ENCODE data around the gene GPR4. TPM values are rescaled to one million over a fixed set of nuclear protein-coding genes. Genes with fewer than 3 reads are reported as not detected.

The GPR4 gene
- total RNA-seq = 1 to 10 TPM in 2 of 3 donors, under 1 TPM in 1; 0.84 to 1.0 (median 1.0) TPM
- long read RNA-seq, donor 1, partial matches to known transcripts = 0 of 1 reads
- long read RNA-seq, donor 1, other reads (novel, unspliced or antisense) = 0 of 1 reads
- long read RNA-seq, donor 2 = 0 reads

DNA sequence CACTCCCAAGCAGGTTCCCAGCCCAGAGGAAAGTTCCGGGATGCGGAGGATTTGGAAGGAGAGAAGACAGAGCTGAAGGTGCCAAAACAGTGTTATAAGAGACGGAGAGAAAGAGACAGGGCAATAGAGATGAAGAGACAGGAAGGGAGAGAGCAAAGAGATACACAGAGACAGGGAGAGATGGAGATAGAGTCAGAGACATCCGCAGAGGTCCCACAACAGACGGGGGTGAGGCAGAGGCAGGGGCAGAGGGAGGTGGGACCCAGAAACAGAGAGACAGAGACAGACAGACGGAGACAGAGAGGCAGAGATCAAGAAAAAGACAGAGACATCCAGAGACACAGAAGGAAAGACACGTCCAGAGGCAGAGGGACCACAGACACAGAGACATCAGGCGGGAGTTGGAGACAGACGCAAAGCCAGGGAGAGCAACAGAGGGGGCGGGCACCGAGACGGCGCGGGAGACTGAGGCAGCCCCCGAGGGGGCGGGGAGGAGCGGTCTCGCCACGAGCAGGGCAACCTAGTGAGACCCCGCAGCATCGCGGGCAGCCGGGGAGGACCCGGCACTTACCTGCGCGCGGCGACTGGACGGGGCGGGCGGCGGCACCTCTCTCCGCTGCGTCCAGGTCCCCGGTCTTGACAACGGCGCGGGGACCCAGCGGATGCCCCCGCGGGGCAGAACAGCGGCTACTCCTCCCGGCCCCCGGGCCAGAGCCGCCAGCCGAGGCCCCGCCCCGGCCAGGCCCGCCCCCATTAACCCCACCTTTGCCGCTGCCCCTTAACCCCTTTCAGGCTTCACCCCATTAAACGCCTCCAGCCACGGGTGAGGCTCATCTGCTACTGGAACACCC is at the start of gene GPR4:
TSS of gene GPR4 (minus strand) at position 689 of the 851 bp plus-strand sequence. CDS start 10,346 bp downstream, outside the sequence.
- intact Hi-C loops (cut with DNase I, micrococcal nuclease) = no loop called here
- Histone ChIP-seq H3K4me1 (ENCODE audit: low read depth) (peaks cover 4% of the 10 kb centered on the region), H3K36me3 (ENCODE audit: low read depth) (no peaks in the 10 kb centered on the region), H3K4me3 (no peak within 1 kb of the TSS), H3K9me3 (no peaks in the 10 kb centered on the region)
- DNase-seq = no peak
- peak; percentile 58 for ATAC-seq
- TF ChIP-seq, protein P1, sequence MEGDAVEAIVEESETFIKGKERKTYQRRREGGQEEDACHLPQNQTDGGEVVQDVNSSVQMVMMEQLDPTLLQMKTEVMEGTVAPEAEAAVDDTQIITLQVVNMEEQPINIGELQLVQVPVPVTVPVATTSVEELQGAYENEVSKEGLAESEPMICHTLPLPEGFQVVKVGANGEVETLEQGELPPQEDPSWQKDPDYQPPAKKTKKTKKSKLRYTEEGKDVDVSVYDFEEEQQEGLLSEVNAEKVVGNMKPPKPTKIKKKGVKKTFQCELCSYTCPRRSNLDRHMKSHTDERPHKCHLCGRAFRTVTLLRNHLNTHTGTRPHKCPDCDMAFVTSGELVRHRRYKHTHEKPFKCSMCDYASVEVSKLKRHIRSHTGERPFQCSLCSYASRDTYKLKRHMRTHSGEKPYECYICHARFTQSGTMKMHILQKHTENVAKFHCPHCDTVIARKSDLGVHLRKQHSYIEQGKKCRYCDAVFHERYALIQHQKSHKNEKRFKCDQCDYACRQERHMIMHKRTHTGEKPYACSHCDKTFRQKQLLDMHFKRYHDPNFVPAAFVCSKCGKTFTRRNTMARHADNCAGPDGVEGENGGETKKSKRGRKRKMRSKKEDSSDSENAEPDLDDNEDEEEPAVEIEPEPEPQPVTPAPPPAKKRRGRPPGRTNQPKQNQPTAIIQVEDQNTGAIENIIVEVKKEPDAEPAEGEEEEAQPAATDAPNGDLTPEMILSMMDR (IDR thresholded peaks at IDR 0.05) = no peak

DNA sequence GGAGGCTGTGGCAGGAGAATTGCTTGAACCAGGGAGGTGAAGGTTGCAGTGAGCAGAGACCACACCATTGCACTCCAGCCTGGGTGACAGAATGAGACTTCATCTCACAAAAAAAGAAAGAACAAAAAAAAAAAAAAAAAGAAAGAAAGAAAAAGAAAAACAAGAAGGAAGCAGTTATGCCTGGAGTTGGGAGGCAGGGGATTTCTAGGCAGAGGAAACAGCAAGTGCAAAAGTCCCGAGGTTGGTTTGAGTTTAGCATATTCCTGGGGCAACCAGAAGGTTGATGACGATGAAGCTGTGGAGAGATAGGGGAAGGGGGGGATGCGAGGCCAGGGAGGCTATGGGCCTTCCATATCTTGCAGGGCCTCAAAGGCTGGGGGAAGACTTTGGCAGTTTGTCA is 48.7 kb upstream of the GPR4 start:
- TF ChIP-seq, protein P1 (IDR thresholded peaks at IDR 0.05) = no peak
- ATAC-seq (no peak), DNase-seq (no peak)
- Histone ChIP-seq H3K36me3 (ENCODE audit: low read depth) (no peaks in the 10 kb centered on the region), H3K4me1 (ENCODE audit: low read depth) (peaks cover 2% of the 10 kb centered on the region), H3K4me3 (no peak overlapping the region), H3K9me3 (no peaks in the 10 kb centered on the region)
- intact Hi-C loops (cut with DNase I, micrococcal nuclease) = no loop called here

DNA sequence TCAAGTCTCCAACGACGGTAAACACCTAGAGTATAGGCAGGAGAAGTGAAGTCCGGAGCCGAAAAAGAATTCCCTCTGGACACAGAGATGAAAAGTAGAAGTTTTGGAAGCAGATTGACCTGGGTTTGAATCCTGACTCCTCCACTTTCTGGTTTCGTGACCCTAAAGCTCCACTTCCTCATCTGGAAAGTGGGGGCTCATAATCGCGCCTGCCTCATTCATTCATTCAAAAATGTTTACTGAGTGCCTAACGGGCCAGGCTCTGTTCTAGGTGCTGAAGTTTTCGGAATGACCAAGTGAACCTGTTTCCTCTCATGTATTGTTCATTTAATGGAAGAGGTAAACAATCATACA is 44.3 kb upstream of the GPR4 start:
- Histone ChIP-seq H3K4me1 (ENCODE audit: low read depth) (peaks cover 15% of the 10 kb centered on the region), H3K4me3 (no peak overlapping the region), H3K36me3 (ENCODE audit: low read depth) (no peaks in the 10 kb centered on the region), H3K9me3 (no peaks in the 10 kb centered on the region)
- intact Hi-C loops (cut with DNase I, micrococcal nuclease) = no loop called here
- no peak for ATAC-seq
- TF ChIP-seq, protein P1 (IDR thresholded peaks at IDR 0.05) = no peak
- DNase-seq = no peak

DNA sequence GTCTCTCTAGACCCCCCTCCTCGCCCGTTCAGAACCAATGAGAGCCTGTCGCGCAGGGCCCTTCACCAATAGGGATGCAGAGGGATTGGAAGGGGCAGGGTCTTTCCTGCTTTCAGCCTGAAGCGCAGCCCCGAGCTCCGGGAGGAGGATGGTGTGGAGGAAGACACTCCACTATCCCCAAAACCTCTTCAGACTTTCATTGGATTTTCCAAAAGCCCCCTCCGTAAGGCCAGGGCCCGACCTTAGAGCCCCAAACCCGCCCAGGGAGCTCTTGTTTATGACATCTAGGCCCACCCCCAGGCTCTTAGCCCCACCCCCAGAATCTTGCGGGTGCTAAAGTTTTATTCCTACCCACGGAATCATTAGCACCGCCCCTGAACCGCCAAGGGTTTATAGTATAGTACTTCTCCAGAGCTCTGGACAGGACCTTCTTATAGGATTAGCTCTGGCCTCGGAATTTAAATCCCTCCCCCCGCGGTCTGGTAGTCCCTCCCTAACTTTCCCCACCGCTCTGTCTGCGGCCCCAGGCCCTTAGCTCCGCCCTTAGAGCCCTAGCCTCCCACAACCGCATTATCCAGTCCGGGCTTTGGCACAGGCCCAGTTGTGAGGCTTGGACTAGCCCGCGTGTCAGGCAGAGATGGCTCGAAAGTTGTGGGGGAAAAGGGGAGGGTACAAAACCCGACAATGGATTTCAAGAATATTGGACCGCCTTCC is 43.8 kb upstream of the GPR4 start:
- TF ChIP-seq, protein P1 (IDR thresholded peaks at IDR 0.05) = no peak
- no peaks in the 10 kb centered on the region for H3K36me3 ChIP-seq (ENCODE audit: low read depth)
- no peaks in the 10 kb centered on the region for H3K9me3 ChIP-seq
- intact Hi-C loops (cut with DNase I, micrococcal nuclease) = no loop called here
- H3K4me3 ChIP-seq = no peak overlapping the region
- DNase-seq (peak; percentile 71 to 84 (median 83)), ATAC-seq (peak; percentile 54)
- peaks cover 15% of the 10 kb centered on the region for H3K4me1 ChIP-seq (ENCODE audit: low read depth)

DNA sequence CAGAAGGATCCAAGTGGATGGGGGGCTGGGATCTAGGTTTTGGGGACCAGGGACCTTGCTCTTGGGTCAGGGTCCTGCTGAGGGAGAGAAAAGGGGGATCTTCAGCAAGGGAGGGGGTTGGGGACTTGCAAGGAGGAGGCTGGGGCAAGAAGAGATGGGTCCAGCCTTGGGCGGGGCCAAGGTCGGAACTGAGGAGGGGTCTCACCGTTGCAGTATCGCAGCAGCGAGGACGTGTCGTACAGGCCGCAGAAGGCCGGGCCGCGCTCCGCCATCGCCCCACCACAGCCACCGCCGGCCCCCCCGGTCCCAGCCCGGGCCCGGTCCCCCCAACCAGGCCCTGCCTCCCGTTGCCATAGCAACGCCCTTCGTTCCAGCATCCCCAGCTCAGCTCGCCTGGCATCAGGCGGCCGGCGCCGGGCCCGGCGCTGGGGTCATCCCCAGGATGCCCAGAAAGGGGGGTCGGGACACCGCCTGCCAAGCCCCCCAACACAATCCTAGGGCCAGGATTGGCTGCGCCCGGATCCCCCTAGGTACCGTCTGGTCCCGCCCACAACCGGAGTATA is 43.1 kb upstream of the GPR4 start:
- Histone ChIP-seq H3K4me3 (no peak overlapping the region), H3K4me1 (ENCODE audit: low read depth) (peaks cover 15% of the 10 kb centered on the region), H3K36me3 (ENCODE audit: low read depth) (no peaks in the 10 kb centered on the region), H3K9me3 (no peaks in the 10 kb centered on the region)
- intact Hi-C loops (cut with DNase I, micrococcal nuclease) = no loop called here
- no peak for DNase-seq
- TF ChIP-seq, protein P1 (IDR thresholded peaks at IDR 0.05) = no peak
- ATAC-seq = no peak
